Osteoblast (primary cell): ENCODE data around the gene IL13RA2. TPM values are rescaled to one million over a fixed set of nuclear protein-coding genes. Genes with fewer than 3 reads are reported as not detected.
A peak's percentile ranks its signal among the peaks of the same experiment; 100 is the strongest.

Experiments used
- DNase-seq: peaks from one replicate; pipeline ENCODE4 v3.0.0; 2011; ENCODE audit warnings: low spot score, mixed read lengths; ENCODE audit not compliant: insufficient read length; ENCODE audit errors: missing footprints
- H2AFZ ChIP-seq: 2 replicates; pipeline ENCODE4 v1.6.0; 2011; ENCODE audit warnings: mild to moderate bottlenecking, low read length
- H3K27ac ChIP-seq: 2 replicates; pipeline ENCODE4 v1.5.1; 2011; ENCODE audit warnings: mild to moderate bottlenecking, low read depth, low read length, moderate library complexity
- H3K27me3 ChIP-seq: 2 replicates; pipeline ENCODE4 v1.6.0; 2012; ENCODE audit warnings: mild to moderate bottlenecking, control low read depth, inconsistent platforms, low read length, moderate library complexity; ENCODE audit not compliant: insufficient read depth
- H3K36me3 ChIP-seq: 2 replicates; pipeline ENCODE4 v1.5.1; 2011; ENCODE audit warnings: mild to moderate bottlenecking, low read length, control low read depth, moderate library complexity; ENCODE audit not compliant: insufficient read depth
- H3K4me1 ChIP-seq: 2 replicates; pipeline ENCODE4 v1.5.1; 2011; ENCODE audit warnings: mild to moderate bottlenecking, low read length, control low read depth, moderate library complexity; ENCODE audit not compliant: insufficient read depth
- H3K4me2 ChIP-seq: 2 replicates; pipeline ENCODE4 v1.6.0; 2011; ENCODE audit warnings: mild to moderate bottlenecking, low read length; ENCODE audit not compliant: insufficient read depth
- H3K4me3 ChIP-seq: fragments of 200-600 bp; sonication (generic); 3 replicates; pipeline ENCODE4 v1.5.1; 2012; ENCODE audit warnings: mild to moderate bottlenecking, low read length, inconsistent platforms; ENCODE audit not compliant: insufficient read depth
- H3K79me2 ChIP-seq: 2 replicates; pipeline ENCODE4 v1.6.0; 2012; ENCODE audit warnings: mild to moderate bottlenecking, low read length, control low read depth, inconsistent platforms; ENCODE audit not compliant: insufficient read depth
- H3K9me3 ChIP-seq: 2 replicates; pipeline ENCODE4 v1.5.1; 2011; ENCODE audit warnings: low read depth, low read length, control low read depth
- H4K20me1 ChIP-seq: 2 replicates; pipeline ENCODE4 v1.6.0; 2012; ENCODE audit warnings: mild to moderate bottlenecking, low read length, control low read depth; ENCODE audit not compliant: insufficient read depth
- small RNA-seq: library from RNA; depleted of rRNA; stranded (forward); fragments of <200 nt; gene quantifications from one replicate; pipeline ENCODE3, GENCODE V24; 2012
- total RNA-seq: library from RNA; depleted of rRNA; stranded (reverse); fragments of >200 nt; gene quantifications from 2 replicates; pipeline ENCODE4 v1.2.3, GENCODE V29; 2012
- TF ChIP-seq, protein P1 (sequence below): IDR thresholded peaks from 2 replicates; pipeline ENCODE4 v1.5.1; 2011; ENCODE audit warnings: mild to moderate bottlenecking, low read depth, low read length, moderate library complexity; ENCODE audit errors: extremely low read depth

Gene IL13RA2
- total RNA-seq, 1 donor, result 1.1 TPM

DNA sequence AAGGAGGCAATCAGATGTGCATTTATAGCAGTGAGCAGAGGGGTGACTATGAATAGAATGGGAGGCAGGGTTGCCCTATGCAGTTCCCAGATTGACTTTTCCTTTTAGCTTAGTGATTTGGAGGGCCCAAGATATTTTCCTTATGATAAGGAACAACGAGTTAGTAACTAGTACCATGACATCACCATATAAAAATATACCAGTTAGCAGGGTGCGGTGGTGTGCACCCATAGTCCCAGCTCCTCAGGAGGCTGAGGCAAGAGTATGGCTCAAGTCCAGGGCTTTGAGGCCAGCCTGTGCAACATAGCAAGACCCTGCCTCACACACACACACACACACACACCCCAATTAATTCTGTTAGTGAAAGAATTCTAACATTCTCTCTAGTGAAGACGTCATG is 53.0 kb downstream of the IL13RA2 start:
- peaks cover 6% of the 10 kb centered on the region for H3K27me3 ChIP-seq
- no peak overlapping the region for H2AFZ ChIP-seq
- H3K79me2 ChIP-seq, result no peaks in the 10 kb centered on the region
- no peaks in the 10 kb centered on the region for H3K36me3 ChIP-seq
- H3K9me3 ChIP-seq, result no peaks in the 10 kb centered on the region
- H3K27ac ChIP-seq, result no peak overlapping the region
- H3K4me2 ChIP-seq, result no peak overlapping the region
- H3K4me1 ChIP-seq, result no peaks in the 10 kb centered on the region
- H3K4me3 ChIP-seq, result no peak overlapping the region
- TF ChIP-seq, protein P1, sequence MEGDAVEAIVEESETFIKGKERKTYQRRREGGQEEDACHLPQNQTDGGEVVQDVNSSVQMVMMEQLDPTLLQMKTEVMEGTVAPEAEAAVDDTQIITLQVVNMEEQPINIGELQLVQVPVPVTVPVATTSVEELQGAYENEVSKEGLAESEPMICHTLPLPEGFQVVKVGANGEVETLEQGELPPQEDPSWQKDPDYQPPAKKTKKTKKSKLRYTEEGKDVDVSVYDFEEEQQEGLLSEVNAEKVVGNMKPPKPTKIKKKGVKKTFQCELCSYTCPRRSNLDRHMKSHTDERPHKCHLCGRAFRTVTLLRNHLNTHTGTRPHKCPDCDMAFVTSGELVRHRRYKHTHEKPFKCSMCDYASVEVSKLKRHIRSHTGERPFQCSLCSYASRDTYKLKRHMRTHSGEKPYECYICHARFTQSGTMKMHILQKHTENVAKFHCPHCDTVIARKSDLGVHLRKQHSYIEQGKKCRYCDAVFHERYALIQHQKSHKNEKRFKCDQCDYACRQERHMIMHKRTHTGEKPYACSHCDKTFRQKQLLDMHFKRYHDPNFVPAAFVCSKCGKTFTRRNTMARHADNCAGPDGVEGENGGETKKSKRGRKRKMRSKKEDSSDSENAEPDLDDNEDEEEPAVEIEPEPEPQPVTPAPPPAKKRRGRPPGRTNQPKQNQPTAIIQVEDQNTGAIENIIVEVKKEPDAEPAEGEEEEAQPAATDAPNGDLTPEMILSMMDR, result no peak
- no peaks in the 10 kb centered on the region for H4K20me1 ChIP-seq
- no peak for DNase-seq

DNA sequence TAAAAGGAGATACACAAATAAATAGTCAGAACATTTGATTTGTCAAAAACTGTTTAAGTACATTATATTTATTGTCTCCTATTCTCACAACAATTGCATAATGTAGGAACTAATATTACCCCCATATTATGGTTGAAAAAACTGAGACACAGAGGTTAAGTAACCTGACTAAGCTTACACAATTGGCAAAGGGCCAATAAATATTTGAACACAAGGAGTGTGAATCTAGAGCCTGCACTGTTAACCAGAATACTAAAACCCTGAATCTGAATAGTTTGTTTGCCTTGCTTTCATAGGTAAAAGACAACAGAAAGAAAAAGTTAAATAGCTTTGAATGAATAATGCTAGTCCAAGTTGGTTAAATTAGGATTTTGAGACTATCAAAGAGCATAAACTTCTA is 55.2 kb downstream of the IL13RA2 start:
- H3K9me3 ChIP-seq, result no peaks in the 10 kb centered on the region

DNA sequence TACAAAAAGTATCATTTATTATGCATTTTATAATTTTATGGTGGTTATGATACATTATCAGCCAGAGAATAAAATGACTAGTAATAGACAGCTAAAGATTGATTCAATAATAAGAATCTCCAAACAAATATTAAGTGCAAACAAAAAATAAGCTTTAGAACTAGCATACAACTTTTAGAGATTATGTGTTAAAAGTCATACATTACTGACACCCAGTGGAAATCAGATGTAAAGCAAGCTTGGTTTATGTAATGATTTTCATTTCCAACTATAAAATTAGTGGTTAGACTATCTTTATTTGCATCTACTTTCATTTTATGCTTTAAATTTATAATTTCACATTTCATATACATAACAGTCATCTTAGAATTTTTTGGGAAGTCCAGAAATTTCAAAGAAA is 57.7 kb downstream of the IL13RA2 start:
- no peak overlapping the region for H3K27ac ChIP-seq
- no peak overlapping the region for H3K4me2 ChIP-seq
- TF ChIP-seq, protein P1, result peak; percentile 49
- H4K20me1 ChIP-seq, result no peaks in the 10 kb centered on the region
- no peaks in the 10 kb centered on the region for H3K79me2 ChIP-seq
- H3K9me3 ChIP-seq, result no peaks in the 10 kb centered on the region
- H3K27me3 ChIP-seq, result peaks cover 5% of the 10 kb centered on the region
- no peaks in the 10 kb centered on the region for H3K4me1 ChIP-seq
- no peak for DNase-seq
- H3K36me3 ChIP-seq, result no peaks in the 10 kb centered on the region
- no peak overlapping the region for H2AFZ ChIP-seq
- no peak overlapping the region for H3K4me3 ChIP-seq

More for the DNA sequence above, 55.2 kb downstream of the IL13RA2 start:
- DNase-seq, result no peak
- no peak overlapping the region for H3K27ac ChIP-seq
- no peaks in the 10 kb centered on the region for H3K4me1 ChIP-seq
- no peak overlapping the region for H3K4me3 ChIP-seq
- H3K36me3 ChIP-seq, result no peaks in the 10 kb centered on the region
- no peak overlapping the region for H3K4me2 ChIP-seq
- TF ChIP-seq, protein P1, result no peak
- no peaks in the 10 kb centered on the region for H3K79me2 ChIP-seq
- no peaks in the 10 kb centered on the region for H4K20me1 ChIP-seq
- peaks cover 11% of the 10 kb centered on the region for H3K27me3 ChIP-seq
- no peak overlapping the region for H2AFZ ChIP-seq

Small RNAs within 50 kb of the gene (small RNA-seq; reads per million reads assigned to genes)
- not detected for gene RNU6-648P

Other genes starting within 250 kb of the IL13RA2 start
- gene RBMXL3, start 171.8 kb upstream of the IL13RA2 start, total RNA-seq, result not detected in 2 replicates
- gene LRCH2, start 216.5 kb upstream of the IL13RA2 start, total RNA-seq, result 2.1 and 2.5 TPM in 2 replicates